ENCODE results near the gene SCRT2.

The SCRT2 gene

DNA sequence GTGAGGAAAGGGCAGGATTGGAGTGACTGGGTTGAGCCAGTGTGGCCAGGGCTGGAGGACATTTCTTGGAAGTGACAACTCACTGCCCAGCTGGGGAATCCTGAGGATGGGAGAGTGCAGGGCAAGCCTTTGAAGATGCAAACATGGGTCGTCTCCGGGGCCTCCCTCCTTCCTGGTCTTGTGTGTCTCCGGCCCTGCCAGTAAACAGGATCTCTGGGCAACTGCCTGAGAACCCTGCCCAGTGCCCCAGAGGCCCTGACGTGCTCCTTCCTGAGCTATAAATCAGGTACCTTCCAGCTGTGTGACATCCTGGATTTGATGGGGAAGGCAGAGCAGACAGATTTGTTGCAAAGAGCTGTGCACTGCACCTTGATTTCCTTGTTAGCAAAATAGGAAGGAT, 52.6 kb downstream of the SCRT2 start:
- no peak for DNase-seq

DNA sequence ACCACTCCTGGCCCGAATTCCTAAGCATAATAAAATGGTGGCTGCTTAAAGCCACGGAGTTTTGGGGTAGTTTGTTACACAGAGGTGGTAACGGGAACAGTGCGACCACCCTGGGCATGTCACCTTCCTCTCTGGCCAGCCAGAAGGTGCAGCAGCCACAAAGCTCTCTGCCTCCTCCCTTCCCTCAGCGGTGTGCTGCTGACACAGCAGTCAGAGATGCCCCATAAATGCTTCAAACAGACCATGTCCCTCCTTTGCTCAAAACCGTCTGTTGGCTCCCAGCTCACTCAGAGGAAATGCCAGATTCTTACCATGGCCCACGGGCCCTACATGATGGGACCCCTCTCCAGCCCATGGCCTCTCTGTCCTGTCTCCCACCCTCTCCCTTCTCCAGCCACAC, 53.4 kb downstream of the SCRT2 start:
- DNase-seq: no peak

- DNase-seq: no peak
Measured at GRCh38 chr20:621125-621756, 54.4 kb downstream of the SCRT2 start.

DNA sequence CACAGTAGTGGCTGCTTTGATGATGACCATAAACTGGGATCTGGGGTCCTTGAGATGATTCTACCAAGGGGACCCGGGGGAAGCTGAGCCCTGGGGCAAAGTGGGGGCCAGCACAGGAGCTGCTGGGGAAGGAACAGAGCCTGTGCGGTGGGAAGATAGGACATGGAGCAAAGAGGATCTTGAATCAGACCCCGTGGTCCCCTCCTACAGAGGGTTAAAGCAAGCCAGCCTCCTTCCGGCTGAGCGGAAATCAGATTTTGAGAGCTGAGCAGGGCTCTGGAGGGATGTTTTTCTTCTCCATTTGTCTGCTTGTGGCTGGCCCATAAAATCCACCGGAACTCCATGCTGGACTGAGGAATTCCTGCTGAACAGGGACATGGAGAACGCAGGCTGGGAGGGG, 55.4 kb downstream of the SCRT2 start:
- no peak for DNase-seq

- DNase-seq: no peak
Measured at GRCh38 chr20:618980-619379, 56.6 kb downstream of the SCRT2 start.

GRCh38 chr20:617934-618690, 57.5 kb downstream of the SCRT2 start:
- DNase-seq: no peak

GRCh38 chr20:615514-615913, 60.1 kb downstream of the SCRT2 start:
- no peak for DNase-seq

GRCh38 chr20:611843-612185, 63.8 kb downstream of the SCRT2 start:
- DNase-seq: no peak

Measured in activated CD4-positive, alpha-beta T cell treated with anti-CD3 and anti-CD28 coated beads, Interleukin-2, amount 50 U/mL, for 4 hours (primary cell).